ENCODE data around the gene FHIT. TPM values are rescaled to one million over a fixed set of nuclear protein-coding genes. Genes with fewer than 3 reads are reported as not detected.

FHIT gene
- total and polyA plus RNA-seq, 2 of the 4 experiments (the other 2 are of a cell fraction) = 0.07 TPM; not detected in 1

DNA sequence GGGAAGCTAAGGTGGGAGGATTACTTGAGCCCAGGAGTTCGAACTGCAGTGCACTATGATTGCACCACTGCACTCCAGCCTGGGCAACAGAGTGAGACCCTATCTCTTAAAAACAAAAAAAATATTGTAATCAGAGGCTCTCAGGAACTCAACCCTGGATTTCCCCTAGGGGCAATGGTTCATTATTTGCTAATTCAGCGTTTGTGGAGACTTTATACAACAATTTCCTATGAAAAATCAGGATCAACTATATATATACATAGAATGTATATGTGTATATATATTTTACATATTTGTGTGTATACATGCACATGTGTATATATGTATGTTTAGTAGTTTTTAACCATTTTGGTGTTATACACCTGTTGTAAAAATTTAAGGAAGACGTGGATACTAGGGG is 463.1 kb downstream of the FHIT start:
- no peaks in the 10 kb centered on the region for H3K36me3 ChIP-seq (ENCODE audit: control insufficient read depth, insufficient read depth, low read length)
- TF ChIP-seq MAFK (IDR thresholded peaks at IDR 0.05; ENCODE audit: low read depth, low read length) (0 out of 2 replicates have a peak, but pooled peaks have one; percentile 6), POLR2A (IDR thresholded peaks at IDR 0.05; ENCODE audit: low read depth, low read length) (no peak)
- H3K27me3 ChIP-seq (ENCODE audit: control insufficient read depth, insufficient read depth, low read length) = no peaks in the 10 kb centered on the region
- no peak overlapping the region for H3K4ac ChIP-seq (ENCODE audit: low read depth, low read length)
- H4K91ac ChIP-seq (ENCODE audit: insufficient read depth, low read depth, low read length) = no peak overlapping the region
- H3K9me1 ChIP-seq (ENCODE audit: insufficient read depth, low read length) = no peaks in the 10 kb centered on the region
- H4K5ac ChIP-seq (ENCODE audit: low read depth, low read length) = no peak overlapping the region
- no peak overlapping the region for H2BK120ac ChIP-seq (ENCODE audit: low read depth, low read length)
- no peak overlapping the region for H3K4me3 ChIP-seq (ENCODE audit: insufficient read depth, low read depth, low read length)
- no peaks in the 10 kb centered on the region for H3K9me3 ChIP-seq (ENCODE audit: control insufficient read depth, insufficient read depth, low read length)
- CTCF ChIA-PET = no interaction called here
- BruUV-seq (replicated peaks) = no TSS peak
- H2BK5ac ChIP-seq (ENCODE audit: low read depth, low read length, poor library complexity, severe bottlenecking) = no peak overlapping the region
- no peaks in the 10 kb centered on the region for H4K20me1 ChIP-seq (ENCODE audit: insufficient read depth, low read length)
- H3K23ac ChIP-seq (ENCODE audit: low read depth, low read length) = no peak overlapping the region
- H3K4me2 ChIP-seq (ENCODE audit: low read depth, low read length) = no peak overlapping the region
- H3K56ac ChIP-seq (ENCODE audit: extremely low read depth, insufficient read depth, low read length) = no peak overlapping the region
- no peak overlapping the region for H2AK9ac ChIP-seq (replicated peaks; ENCODE audit: low read depth, low read length, poor library complexity)
- no peak overlapping the region for H3K9ac ChIP-seq (ENCODE audit: low read depth, low read length)
- no peak overlapping the region for H3K27ac ChIP-seq (ENCODE audit: insufficient read depth, low read length)
- H4K8ac ChIP-seq (ENCODE audit: low read depth in 2 of 2, low read length in 2 of 2) = no peak overlapping the region
- H3K18ac ChIP-seq (ENCODE audit: low read depth, low read length) = no peak overlapping the region
- in situ Hi-C loops (cut with MboI; ENCODE audit: low sequenced_read_pairs) = no loop called here
- H3K79me1 ChIP-seq (ENCODE audit: low read depth in 1 of 2, low read length in 2 of 2) = no peaks in the 10 kb centered on the region
- intact Hi-C loops (cut with micrococcal nuclease) = no loop called here
- no peak overlapping the region for H2BK15ac ChIP-seq (ENCODE audit: low read depth, low read length)
- no peaks in the 10 kb centered on the region for H3K4me1 ChIP-seq (ENCODE audit: control insufficient read depth, insufficient read depth, low read length)
- ATAC-seq (ENCODE audit: low read depth) (no peak), DNase-seq (no peak)
- POLR2A ChIA-PET (ENCODE audit: unreplicated experiment) = no interaction called here
- H2AK5ac ChIP-seq (ENCODE audit: low read depth, low read length) = no peak overlapping the region
- dilution Hi-C loops (cut with HindIII; ENCODE audit: low sequenced_read_pairs, unreplicated experiment) = no loop called here
- H3K14ac ChIP-seq (replicated peaks; ENCODE audit: low read depth, low read length) = no peak overlapping the region
- WGBS, 2 experiments (ENCODE audit: extremely low coverage in 2 of 2, insufficient read length in 1 of 2) = no CpG with 5 or more reads among the region's 3 CpGs
- H2BK20ac ChIP-seq (ENCODE audit: low read depth, low read length) = no peak overlapping the region
- H2AFZ ChIP-seq (replicated peaks; ENCODE audit: low read length, poor library complexity) = no peak overlapping the region
